Erythroblast (primary cell): ENCODE data around the gene SIX1.

Experiments
- GATA1 ChIP-seq: IDR thresholded peaks from 2 replicates; pipeline ENCODE4 v1.6.1; 2011; ENCODE audit warnings: low read depth, mild to moderate bottlenecking, control low read depth, low read length, moderate library complexity
- POLR2A ChIP-seq: IDR thresholded peaks from 2 replicates; pipeline ENCODE4 v1.6.1; 2011; ENCODE audit warnings: mild to moderate bottlenecking, low read length

GRCh38 chr14:60658211-60658690, 9.0 kb upstream of the SIX1 start:
- TF ChIP-seq POLR2A (no peak), GATA1 (no peak)
